Astrocyte (in vitro differentiated cells and primary cell): ENCODE measurements around the gene CYB5B. TPM values are rescaled to one million over a fixed set of nuclear protein-coding genes. Genes with fewer than 3 reads are reported as not detected.

Source experiments
- DNase-seq: peaks from one replicate; pipeline ENCODE4 v3.0.0-alpha.2; 2010; ENCODE audit warnings: low read depth
- FAIRE-seq: peaks from 2 replicates; lab custom pipeline; 2011; peaks lifted over from hg19 to GRCh38; lab: Jason Lieb, UNC
- H2AFZ ChIP-seq: 2 replicates; pipeline ENCODE4 v1.6.0; 2012; ENCODE audit warnings: low read depth, low read length, inconsistent platforms
- H3K27ac ChIP-seq: 2 replicates; pipeline ENCODE4 v1.5.1; 2011; ENCODE audit warnings: low read depth, low read length, inconsistent platforms
- H3K27me3 ChIP-seq: 2 replicates; pipeline ENCODE4 v1.6.0; 2011; ENCODE audit warnings: low read length, inconsistent platforms; ENCODE audit not compliant: insufficient read depth
- H3K36me3 ChIP-seq: 2 replicates; pipeline ENCODE4 v1.5.1; 2011; ENCODE audit warnings: low read length, inconsistent platforms; ENCODE audit not compliant: insufficient read depth
- H3K4me1 ChIP-seq: 2 replicates; pipeline ENCODE4 v1.5.1; 2011; ENCODE audit warnings: low read length, inconsistent platforms; ENCODE audit not compliant: insufficient read depth
- H3K4me2 ChIP-seq: 2 replicates; pipeline ENCODE4 v1.6.0; 2012; ENCODE audit warnings: low read length, inconsistent platforms
- H3K4me3 ChIP-seq: 2 replicates; pipeline ENCODE4 v1.5.1; 2011; ENCODE audit warnings: low read depth, mild to moderate bottlenecking, low read length, inconsistent platforms; ENCODE audit not compliant: insufficient read depth
- H3K79me2 ChIP-seq: 2 replicates; pipeline ENCODE4 v1.6.0; 2012; ENCODE audit warnings: mild to moderate bottlenecking, low read length, inconsistent platforms; ENCODE audit not compliant: insufficient read depth
- H3K9ac ChIP-seq: 2 replicates; pipeline ENCODE4 v1.6.0; 2012; ENCODE audit warnings: mild to moderate bottlenecking, low read length, inconsistent platforms
- H3K9me3 ChIP-seq: 2 replicates; pipeline ENCODE4 v1.5.1; 2012; ENCODE audit warnings: low read depth, mild to moderate bottlenecking, low read length, inconsistent platforms; ENCODE audit not compliant: insufficient read depth
- H4K20me1 ChIP-seq: 2 replicates; pipeline ENCODE4 v1.6.0; 2012; ENCODE audit warnings: low read length, inconsistent platforms; ENCODE audit not compliant: insufficient read depth
- H3K27ac Mint-ChIP-seq: one replicate; pipeline ENCODE4 v1.8.0; 2021; ENCODE audit warnings: mild to moderate bottlenecking, mixed read lengths; ENCODE audit not compliant: unreplicated experiment
- H3K27me3 Mint-ChIP-seq: one replicate; pipeline ENCODE4 v1.8.0; 2021; ENCODE audit warnings: low read depth, mixed read lengths; ENCODE audit not compliant: unreplicated experiment
- H3K36me3 Mint-ChIP-seq: one replicate; pipeline ENCODE4 v1.8.0; 2021; ENCODE audit warnings: low read depth, mixed read lengths; ENCODE audit not compliant: unreplicated experiment
- H3K4me1 Mint-ChIP-seq: one replicate; pipeline ENCODE4 v1.8.0; 2021; ENCODE audit warnings: low read depth, mixed read lengths; ENCODE audit not compliant: unreplicated experiment
- H3K4me3 Mint-ChIP-seq: one replicate; pipeline ENCODE4 v1.8.0; 2021; ENCODE audit warnings: mild to moderate bottlenecking, moderate library complexity, mixed read lengths; ENCODE audit not compliant: unreplicated experiment
- H3K9me3 Mint-ChIP-seq: one replicate; pipeline ENCODE4 v1.8.0; 2021; ENCODE audit warnings: mild to moderate bottlenecking, mixed read lengths; ENCODE audit not compliant: unreplicated experiment
- EZH2 ChIP-seq: IDR thresholded peaks from 2 replicates; pipeline ENCODE4 v1.6.1; 2012; ENCODE audit warnings: mild to moderate bottlenecking, low read length, inconsistent platforms; ENCODE audit not compliant: insufficient read depth
- total RNA-seq: library from RNA; stranded (reverse); gene quantifications from 2 replicates; pipeline ENCODE4 v1.2.1, GENCODE V29; 2021
- TF ChIP-seq, protein P1 (sequence below): IDR thresholded peaks from 2 replicates; pipeline ENCODE4 v1.5.1; 2011; ENCODE audit warnings: low read depth, mild to moderate bottlenecking, inconsistent platforms, low read length, moderate library complexity; ENCODE audit not compliant: insufficient read depth

Gene CYB5B
- total RNA-seq, 1 donor from 2014 or later, result 149 TPM

DNA sequence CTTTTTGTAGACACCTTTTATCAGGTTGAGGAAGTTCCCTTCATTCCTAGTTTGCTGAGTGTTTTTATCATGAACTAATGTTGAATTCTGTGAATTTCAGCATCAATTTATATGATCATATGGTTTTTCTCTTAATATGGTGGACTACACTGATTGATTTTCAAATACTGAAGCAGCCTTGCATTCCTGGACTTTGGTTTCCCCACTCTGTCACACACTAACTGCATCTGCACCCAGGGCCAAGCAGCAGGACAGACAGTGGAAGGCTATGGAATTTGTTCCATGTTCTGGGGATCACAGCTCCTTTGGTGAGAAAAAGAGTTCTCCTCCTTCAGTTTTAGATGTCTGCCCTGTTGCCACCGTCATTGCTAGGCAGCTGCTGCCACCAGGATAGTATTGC lies 46.4 kb upstream of the CYB5B start:
- H3K4me1 Mint-ChIP-seq, result peaks cover under 1% of the 10 kb centered on the region
- no peak for FAIRE-seq
- Histone ChIP-seq H3K4me2 (no peak overlapping the region), H3K9me3 (no peaks in the 10 kb centered on the region), H3K27ac (no peak overlapping the region), H3K79me2 (peaks cover 34% of the 10 kb centered on the region), H3K36me3 (peaks cover 19% of the 10 kb centered on the region), H3K4me3 (no peak overlapping the region), H2AFZ (no peak overlapping the region), H4K20me1 (peaks cover 7% of the 10 kb centered on the region), H3K4me1 (no peaks in the 10 kb centered on the region), H3K9ac (no peak overlapping the region), H3K27me3 (no peaks in the 10 kb centered on the region)
- H3K27ac Mint-ChIP-seq, result no peak overlapping the region
- H3K4me3 Mint-ChIP-seq, result no peak overlapping the region
- DNase-seq, result no peak
- H3K27me3 Mint-ChIP-seq, result no peaks in the 10 kb centered on the region
- no peaks in the 10 kb centered on the region for H3K9me3 Mint-ChIP-seq
- TF ChIP-seq EZH2, result no peak
- TF ChIP-seq, protein P1, sequence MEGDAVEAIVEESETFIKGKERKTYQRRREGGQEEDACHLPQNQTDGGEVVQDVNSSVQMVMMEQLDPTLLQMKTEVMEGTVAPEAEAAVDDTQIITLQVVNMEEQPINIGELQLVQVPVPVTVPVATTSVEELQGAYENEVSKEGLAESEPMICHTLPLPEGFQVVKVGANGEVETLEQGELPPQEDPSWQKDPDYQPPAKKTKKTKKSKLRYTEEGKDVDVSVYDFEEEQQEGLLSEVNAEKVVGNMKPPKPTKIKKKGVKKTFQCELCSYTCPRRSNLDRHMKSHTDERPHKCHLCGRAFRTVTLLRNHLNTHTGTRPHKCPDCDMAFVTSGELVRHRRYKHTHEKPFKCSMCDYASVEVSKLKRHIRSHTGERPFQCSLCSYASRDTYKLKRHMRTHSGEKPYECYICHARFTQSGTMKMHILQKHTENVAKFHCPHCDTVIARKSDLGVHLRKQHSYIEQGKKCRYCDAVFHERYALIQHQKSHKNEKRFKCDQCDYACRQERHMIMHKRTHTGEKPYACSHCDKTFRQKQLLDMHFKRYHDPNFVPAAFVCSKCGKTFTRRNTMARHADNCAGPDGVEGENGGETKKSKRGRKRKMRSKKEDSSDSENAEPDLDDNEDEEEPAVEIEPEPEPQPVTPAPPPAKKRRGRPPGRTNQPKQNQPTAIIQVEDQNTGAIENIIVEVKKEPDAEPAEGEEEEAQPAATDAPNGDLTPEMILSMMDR, result no peak
- peaks cover 10% of the 10 kb centered on the region for H3K36me3 Mint-ChIP-seq

DNA sequence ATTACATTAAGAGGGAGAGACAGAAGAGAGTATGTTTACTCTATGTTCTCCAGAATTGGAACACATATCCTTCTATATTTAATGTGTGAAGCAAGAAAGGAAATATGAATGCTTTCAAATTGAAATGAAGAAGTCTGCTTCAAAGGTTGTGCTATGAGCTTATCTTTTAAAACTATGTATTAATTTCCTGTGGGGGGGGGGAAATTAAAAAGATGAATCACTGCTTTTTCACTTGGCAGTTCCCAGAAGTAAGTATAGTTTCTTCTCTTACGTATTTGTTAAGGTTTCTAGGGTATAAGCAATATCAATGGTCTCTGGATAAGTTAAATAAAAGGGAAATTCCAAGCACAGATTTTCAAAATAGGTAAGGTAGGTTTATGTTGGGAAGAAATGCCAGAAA lies 45.7 kb upstream of the CYB5B start:
- H3K9ac ChIP-seq, result no peak overlapping the region
- TF ChIP-seq, protein P1, result no peak
- TF ChIP-seq EZH2, result no peak
- Mint-ChIP-seq H3K27ac (no peak overlapping the region), H3K36me3 (peaks cover 8% of the 10 kb centered on the region), H3K27me3 (no peaks in the 10 kb centered on the region), H3K4me1 (peaks cover 5% of the 10 kb centered on the region), H3K4me3 (no peak overlapping the region), H3K9me3 (no peaks in the 10 kb centered on the region)
- H3K79me2 ChIP-seq, result peaks cover 36% of the 10 kb centered on the region
- DNase-seq (peak; percentile 36), FAIRE-seq (no peak)
- no peak overlapping the region for H2AFZ ChIP-seq
- H3K27me3 ChIP-seq, result no peaks in the 10 kb centered on the region
- H3K4me1 ChIP-seq, result no peaks in the 10 kb centered on the region
- H3K36me3 ChIP-seq, result peaks cover 21% of the 10 kb centered on the region
- H4K20me1 ChIP-seq, result peaks cover 4% of the 10 kb centered on the region
- peak overlapping the region; percentile 24 for H3K4me2 ChIP-seq
- H3K9me3 ChIP-seq, result no peaks in the 10 kb centered on the region
- H3K4me3 ChIP-seq, result no peak overlapping the region
- no peak overlapping the region for H3K27ac ChIP-seq

DNA sequence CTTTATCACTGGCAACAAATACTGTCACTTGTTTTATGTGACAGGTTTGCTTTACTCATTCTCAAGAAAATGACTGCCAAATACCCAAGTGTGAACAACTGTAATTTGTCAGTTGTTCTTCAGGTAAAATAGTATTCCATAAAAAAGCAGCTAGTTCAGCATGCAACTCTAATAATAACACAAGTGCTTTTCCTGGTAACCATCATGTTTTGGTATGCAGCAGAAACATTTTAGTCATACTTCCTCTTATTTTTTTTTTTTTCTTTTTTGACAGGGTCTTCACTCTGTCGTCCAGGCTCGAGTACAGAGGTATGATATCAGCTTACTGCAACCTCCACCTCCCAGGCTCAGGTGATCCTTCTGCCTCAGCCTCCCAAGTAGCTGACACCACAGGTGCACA lies 43.2 kb upstream of the CYB5B start:
- H3K27ac Mint-ChIP-seq, result no peak overlapping the region
- H3K36me3 ChIP-seq, result peaks cover 21% of the 10 kb centered on the region
- no peak overlapping the region for H3K4me2 ChIP-seq
- H3K9ac ChIP-seq, result no peak overlapping the region
- no peak overlapping the region for H3K27ac ChIP-seq
- peaks cover 9% of the 10 kb centered on the region for H4K20me1 ChIP-seq
- no peak overlapping the region for H3K4me3 Mint-ChIP-seq
- no peaks in the 10 kb centered on the region for H3K9me3 ChIP-seq
- peaks cover 50% of the 10 kb centered on the region for H3K79me2 ChIP-seq
- peaks cover 12% of the 10 kb centered on the region for H3K4me1 Mint-ChIP-seq
- H3K27me3 Mint-ChIP-seq, result no peaks in the 10 kb centered on the region
- H3K4me3 ChIP-seq, result no peak overlapping the region
- H2AFZ ChIP-seq, result no peak overlapping the region
- TF ChIP-seq EZH2, result no peak
- TF ChIP-seq, protein P1, result no peak
- peaks cover 6% of the 10 kb centered on the region for H3K36me3 Mint-ChIP-seq
- FAIRE-seq (no peak), DNase-seq (no peak)
- H3K4me1 ChIP-seq, result no peaks in the 10 kb centered on the region
- no peaks in the 10 kb centered on the region for H3K9me3 Mint-ChIP-seq
- H3K27me3 ChIP-seq, result no peaks in the 10 kb centered on the region
